ENCODE measurements around the gene MLKL.

The MLKL gene

DNA sequence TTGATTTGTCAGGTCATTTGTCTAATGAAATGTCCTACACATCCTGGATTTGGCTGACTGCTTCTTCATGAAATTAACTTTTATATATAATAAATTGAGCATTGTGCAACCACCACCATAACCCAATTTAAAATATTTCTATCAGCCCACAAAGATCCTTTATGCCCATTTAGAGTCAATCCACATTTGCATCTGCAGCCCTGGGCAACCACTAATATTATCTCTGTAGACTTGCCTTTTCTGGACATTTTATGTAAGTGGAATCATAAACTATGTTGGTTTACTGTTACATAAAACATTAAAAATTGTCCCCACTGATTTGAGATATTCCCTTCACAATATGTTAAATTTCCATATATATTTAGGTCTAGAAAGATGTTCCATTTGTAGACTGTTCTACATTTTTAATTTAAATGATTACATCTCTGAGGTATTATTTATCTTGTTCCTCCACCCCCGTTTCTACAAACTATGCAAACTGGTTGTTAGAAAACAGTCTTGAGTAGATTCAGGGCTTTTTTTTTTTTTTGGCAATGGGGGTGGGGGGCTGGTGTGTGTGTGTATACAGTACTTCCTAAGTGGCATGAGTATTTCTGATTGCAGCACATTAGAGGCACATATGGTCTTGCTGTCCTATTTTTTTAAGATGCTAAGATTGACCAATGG, 50.7 kb downstream of the MLKL start:
- DNase-seq = no peak

DNA sequence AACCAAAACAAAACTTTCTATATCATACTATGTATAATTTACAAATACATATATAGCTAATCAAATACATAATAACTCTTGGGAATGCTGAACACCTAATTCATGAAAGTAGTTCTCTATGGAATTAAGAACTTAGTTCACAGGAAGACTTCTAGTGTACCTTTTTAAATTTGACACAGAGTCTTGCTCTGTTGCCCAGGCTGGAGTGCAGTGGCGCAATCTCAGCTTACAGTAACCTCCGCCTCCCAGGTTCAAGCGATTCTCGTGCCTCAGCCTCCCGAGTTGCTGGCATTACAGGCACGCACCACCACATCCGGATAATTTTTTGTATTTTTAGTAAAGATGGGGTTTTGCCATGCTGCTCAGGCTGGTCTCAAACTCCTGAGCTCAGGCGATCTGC, 58.7 kb downstream of the MLKL start:
- no peak for DNase-seq

DNA sequence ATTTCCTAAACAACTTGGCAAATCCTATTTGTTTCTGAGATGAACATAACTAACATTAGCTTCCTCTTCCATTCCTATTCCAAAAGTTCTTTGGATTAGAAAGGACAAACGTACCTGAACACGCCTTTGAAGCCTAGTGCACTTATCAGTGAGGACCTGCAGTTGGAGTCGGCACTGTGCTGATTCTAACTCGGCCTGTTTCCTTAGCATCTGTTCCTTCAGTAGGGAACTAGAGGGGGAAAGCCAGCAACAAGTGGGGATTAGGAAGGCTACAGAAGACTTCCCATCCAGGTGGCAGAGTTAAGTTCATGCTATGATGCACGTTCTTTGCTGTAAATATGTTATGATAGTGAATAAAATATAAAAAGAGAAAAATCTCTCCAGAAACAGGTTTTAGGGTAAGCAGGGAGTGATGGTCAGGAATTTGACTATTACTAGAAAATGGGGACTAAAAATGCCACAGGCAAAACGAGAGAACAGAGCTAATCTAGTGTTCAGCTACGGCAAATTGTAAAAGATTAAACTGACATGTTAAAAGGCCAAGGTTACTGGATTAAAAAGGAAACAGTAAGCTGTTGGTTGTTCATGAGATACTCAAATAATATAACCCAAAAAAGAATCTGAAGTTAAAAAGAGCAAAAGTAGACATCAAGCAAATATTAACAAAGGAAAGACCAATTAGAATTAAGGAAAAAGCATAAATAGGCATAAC, 62.8 kb downstream of the MLKL start:
- DNase-seq = peak; percentile 25

DNA sequence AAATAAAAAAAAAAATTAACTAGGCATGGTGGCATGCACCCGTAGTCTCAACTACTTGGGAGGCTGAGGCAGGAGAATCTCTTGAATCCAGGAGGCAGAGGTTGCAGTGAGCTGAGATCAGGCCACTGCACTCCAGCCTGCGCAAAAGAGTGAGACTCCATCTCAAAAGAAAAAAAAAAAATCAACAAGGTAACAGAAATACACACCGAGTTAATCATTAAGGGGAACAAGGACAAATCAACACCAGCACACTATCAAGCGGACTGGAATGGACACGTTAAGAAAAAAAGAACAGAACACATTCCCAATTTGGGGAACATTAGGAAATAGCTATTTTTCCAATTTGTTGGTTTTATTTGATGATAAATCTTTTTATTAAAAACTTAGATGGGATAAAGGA, 65.4 kb downstream of the MLKL start:
- no peak for DNase-seq

DNA sequence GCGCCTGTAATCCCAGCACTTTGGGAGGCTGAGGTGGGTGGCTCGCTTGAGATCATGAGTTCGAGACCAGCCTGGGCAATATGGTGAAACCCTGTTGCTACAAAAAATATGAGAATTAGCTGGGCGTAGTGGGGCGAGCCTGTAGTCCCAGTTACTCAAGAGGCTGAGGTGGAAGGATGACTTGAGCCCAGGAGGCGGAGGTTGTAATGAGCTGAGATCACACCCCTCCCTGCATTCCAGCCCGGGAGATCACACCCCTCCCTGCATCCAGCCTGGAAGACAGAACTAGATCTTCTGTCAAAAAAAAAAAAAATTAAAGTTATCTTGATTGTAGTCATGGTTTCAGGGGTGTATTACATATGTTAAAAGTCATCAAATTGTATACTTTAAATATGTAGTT, 67.0 kb downstream of the MLKL start:
- DNase-seq = no peak

DNA sequence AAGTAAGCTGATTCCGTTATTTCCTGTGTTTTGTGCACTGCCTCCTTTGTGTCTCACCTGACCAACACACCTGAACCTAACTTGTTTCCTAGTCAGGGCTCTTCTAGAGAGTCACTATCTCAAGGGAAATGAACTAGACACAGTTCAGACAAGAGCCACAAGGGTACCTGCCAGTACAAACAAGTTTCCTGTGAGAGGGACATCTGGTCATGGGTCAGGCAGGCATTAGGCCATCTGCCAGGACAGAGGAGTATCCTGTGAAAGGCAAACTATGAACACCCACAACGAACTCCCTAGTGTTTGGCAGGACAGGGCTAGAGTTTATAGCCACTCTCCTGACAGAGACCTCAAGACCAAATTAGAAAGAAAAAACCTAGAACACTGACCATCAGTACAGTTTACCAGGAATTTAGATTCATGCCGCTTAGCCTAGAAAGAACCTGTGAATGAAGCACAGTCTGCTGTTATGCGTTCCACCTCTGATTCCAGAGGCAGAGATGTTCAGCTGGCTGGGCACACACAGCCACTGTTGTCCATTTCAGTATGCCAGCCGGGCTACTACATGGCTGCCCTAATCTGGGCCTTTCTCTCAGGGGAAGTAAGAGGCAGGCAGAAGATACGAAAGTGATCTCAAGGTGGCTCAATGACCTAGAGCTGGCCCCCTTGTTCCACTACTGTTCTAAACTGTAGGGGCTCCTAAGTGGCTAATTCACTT, 73.0 kb downstream of the MLKL start:
- DNase-seq = no peak

DNA sequence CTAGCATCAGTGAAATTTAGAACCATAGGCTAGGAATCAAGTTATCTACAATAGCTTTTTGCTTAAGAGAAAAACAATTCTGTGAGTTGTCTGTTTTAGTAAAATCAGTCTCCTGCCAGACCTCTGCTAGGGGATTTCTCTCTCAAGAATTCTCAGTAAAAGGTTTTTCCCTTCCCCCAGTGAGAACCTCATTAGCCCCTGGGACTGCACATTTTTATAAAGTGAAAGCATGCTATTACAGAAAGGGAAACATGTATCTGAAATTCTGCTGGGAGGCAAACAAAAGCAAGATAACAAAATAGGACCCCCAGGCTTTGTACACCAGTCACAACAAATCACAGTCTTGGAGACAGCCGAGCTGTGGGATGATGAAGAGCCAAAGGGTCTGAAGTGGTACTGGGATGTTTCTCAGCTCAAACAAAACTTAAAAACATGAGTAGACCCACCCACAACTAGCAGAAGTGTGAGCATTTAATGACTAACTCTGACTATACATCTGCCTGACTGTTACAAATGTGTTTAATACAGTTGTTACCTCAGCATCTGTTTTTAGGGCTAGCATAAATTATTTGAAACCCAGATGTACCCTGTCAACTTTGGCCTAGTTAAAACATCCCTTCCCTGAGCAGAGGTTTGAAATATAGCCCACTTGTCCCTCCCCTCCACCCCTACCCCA, 73.8 kb downstream of the MLKL start:
- DNase-seq = peak; percentile 8

DNA sequence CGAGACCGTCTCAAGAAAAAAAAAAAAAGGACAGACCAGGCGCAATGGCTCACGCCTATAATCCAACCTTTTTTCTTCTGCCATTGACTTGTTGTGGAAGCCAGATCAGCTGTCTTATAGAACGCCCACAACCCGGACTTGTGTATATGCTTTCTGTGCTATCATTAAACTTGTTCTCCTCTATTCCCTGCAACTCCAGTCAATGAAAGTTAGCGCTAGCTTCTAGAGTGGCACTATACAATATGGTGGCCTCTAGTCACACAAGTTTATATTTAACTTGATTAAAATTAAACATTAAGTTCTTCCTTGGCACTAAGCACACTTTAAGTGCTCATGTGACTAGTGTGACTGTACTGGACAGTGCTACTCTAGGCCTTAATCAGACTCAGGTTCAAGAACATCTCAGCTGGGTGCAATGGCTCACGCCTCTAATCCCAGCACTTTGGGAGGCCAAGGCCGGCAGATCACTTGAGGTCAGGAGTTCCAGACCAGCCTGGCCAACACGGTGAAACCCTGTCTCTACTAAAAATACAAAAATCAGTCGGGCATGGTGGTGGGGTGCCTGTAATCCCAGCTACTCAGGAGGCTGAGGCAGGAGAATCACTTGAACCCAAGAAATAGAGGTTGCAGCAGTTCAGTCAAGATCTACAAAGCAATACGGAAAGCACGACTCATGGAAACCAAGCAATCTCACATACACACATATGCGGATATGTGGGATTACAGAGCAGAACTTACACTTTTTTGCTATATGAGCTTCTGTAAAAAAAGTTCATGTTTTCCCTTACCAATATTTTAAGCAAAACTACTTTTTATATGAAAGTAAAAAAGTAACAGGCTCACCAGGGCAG, 74.9 kb downstream of the MLKL start:
- peak; percentile 10 for DNase-seq

DNA sequence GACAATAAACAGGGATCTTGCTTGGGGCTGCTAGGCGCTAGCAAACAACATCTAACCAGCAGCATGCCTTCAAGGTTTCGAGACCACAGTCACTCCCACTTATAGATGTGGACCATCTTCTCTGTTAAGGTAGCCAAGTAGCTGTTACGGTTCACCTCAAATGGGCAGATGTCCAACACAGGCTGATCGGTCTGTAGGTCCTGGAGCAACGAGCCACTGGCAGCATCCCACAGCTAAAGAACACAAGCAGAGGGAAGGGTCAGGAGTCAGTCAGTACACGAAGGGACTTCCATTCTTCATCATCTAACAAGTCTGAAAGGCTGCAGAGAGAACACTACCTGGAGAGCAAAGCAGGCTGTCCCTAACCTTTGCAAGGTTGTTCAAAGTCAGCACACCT, 76.8 kb downstream of the MLKL start:
- DNase-seq = peak; percentile 32

DNA sequence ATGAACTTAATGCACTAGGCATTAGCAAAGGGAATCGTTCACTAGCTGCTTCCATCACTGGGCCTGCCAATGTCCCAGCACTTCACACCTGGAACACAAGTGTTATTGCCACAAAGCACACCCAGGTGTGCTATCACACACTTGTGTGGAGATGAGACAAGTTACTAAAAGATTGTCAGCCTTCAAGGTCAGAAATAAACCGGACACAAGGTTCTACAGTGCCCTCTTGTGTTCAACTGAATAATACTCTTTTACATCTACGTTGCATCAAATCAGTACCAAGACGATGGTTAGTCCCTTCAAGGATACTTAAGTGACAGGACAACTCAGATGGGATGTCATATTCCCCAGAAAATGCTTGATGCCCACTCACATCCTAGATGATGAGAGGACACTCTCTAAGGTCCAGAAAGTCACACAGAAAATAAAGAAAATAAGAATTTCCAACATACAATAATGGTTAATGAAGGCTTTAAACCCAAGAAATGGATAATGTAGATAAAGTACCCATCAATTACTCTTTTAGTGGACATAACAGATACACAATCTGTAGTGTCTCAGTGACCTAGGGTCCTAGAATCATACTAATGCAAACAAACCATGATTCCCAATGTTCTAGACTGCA, 77.3 kb downstream of the MLKL start:
- peak; percentile 46 for DNase-seq

DNA sequence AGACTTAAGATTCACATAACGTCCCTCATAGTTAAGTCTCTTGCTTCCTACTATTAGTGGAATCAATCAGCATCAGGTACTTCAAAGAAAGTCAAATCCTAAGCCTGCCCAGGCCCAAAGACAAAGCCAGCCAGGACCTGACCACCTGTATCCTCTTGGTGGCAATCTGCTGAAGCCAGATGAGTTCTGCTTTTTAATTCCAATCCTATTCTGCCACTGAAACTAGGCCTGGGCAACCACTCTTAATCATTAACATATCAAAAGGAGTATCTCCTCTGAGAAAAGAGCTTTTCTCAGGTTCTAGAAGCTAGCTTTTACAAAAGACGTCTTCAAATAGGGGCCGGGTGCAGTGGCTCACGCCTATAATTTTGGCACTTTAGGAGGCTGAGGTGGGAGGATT, 78.7 kb downstream of the MLKL start:
- DNase-seq = peak; percentile 3
